ENCODE measurements around the gene SYNJ2.

The SYNJ2 gene

GRCh38 chr6:157982102-157982562 lies 469 bp downstream of the SYNJ2 start:
- no peak for DNase-seq

- no peak for DNase-seq
These were observed 1.1 kb downstream of the SYNJ2 start for GRCh38 chr6:157982563-157983405.

- no peak for DNase-seq
These were observed 1.9 kb downstream of the SYNJ2 start for GRCh38 chr6:157983406-157984119.

- no peak for DNase-seq
These were observed 2.5 kb downstream of the SYNJ2 start for GRCh38 chr6:157984128-157984527.

- no peak for DNase-seq
These were observed 3.1 kb downstream of the SYNJ2 start for GRCh38 chr6:157984686-157985225.

- DNase-seq: no peak
These were observed 3.9 kb downstream of the SYNJ2 start for GRCh38 chr6:157985378-157986155.

- no peak for DNase-seq
These were observed 6.4 kb downstream of the SYNJ2 start for GRCh38 chr6:157987788-157988699.

- DNase-seq: no peak
These were observed 7.0 kb downstream of the SYNJ2 start for GRCh38 chr6:157988700-157989063.

- DNase-seq: no peak
These were observed 8.1 kb downstream of the SYNJ2 start for GRCh38 chr6:157989541-157990289.

GRCh38 chr6:157990321-157991066 lies 8.8 kb downstream of the SYNJ2 start:
- DNase-seq: peak in 1 of 2 experiments; percentile 66

GRCh38 chr6:157991067-157991432 lies 9.4 kb downstream of the SYNJ2 start:
- no peak for DNase-seq

- DNase-seq: no peak
These were observed 11.4 kb downstream of the SYNJ2 start for GRCh38 chr6:157993076-157993475.

- no peak for DNase-seq
These were observed 12.6 kb downstream of the SYNJ2 start for GRCh38 chr6:157994125-157994795.

- no peak for DNase-seq
These were observed 13.8 kb downstream of the SYNJ2 start for GRCh38 chr6:157995458-157995857.

GRCh38 chr6:157996201-157996712 lies 14.6 kb downstream of the SYNJ2 start:
- no peak for DNase-seq

GRCh38 chr6:157996918-157997702 lies 15.4 kb downstream of the SYNJ2 start:
- no peak for DNase-seq

GRCh38 chr6:157997893-157998608 lies 16.4 kb downstream of the SYNJ2 start:
- no peak for DNase-seq

GRCh38 chr6:157998707-157999167 lies 17.1 kb downstream of the SYNJ2 start:
- DNase-seq: no peak
